GM19463 (cell line): Measurements from ENCODE around the gene KRT6C.

Experiments
- ATAC-seq: cut with Tn5 transposase; IDR thresholded peaks from one replicate; pipeline ENCODE4 v1.9.1; 2021; ENCODE audit warnings: mild to moderate bottlenecking, moderate library complexity; ENCODE audit not compliant: unreplicated experiment

KRT6C gene

GRCh38 chr12:52436000-52436827 is 37.4 kb downstream of the KRT6C start:
- ATAC-seq = no peak

GRCh38 chr12:52435659-52435999 is 38.0 kb downstream of the KRT6C start:
- ATAC-seq = no peak

GRCh38 chr12:52434760-52435530 is 38.7 kb downstream of the KRT6C start:
- no peak for ATAC-seq

- no peak for ATAC-seq
Measured at GRCh38 chr12:52434081-52434733, 39.4 kb downstream of the KRT6C start, which contains the start of gene KRT75. TSS of gene KRT75 (minus strand) at chr12:52434371. CDS start at chr12:52434304, 67 bp downstream.

- no peak for ATAC-seq
Measured at GRCh38 chr12:52433501-52434080, 40.0 kb downstream of the KRT6C start.

GRCh38 chr12:52432559-52433207 is 40.9 kb downstream of the KRT6C start:
- no peak for ATAC-seq

- no peak for ATAC-seq
Measured at GRCh38 chr12:52428121-52428520, 45.5 kb downstream of the KRT6C start.

- no peak for ATAC-seq
Measured at GRCh38 chr12:52427083-52427482, 46.5 kb downstream of the KRT6C start.

GRCh38 chr12:52426034-52426433 is 47.6 kb downstream of the KRT6C start:
- ATAC-seq = no peak

- ATAC-seq = no peak
Measured at GRCh38 chr12:52425466-52425865, 48.1 kb downstream of the KRT6C start.

GRCh38 chr12:52423661-52424500 is 49.7 kb downstream of the KRT6C start:
- ATAC-seq = no peak

- no peak for ATAC-seq
Measured at GRCh38 chr12:52423035-52423434, 50.6 kb downstream of the KRT6C start.

- no peak for ATAC-seq
Measured at GRCh38 chr12:52419656-52420055, 53.9 kb downstream of the KRT6C start.

- ATAC-seq = no peak
Measured at GRCh38 chr12:52418576-52419110, 55.0 kb downstream of the KRT6C start.
